H1 (cell line): ENCODE results near the gene RBM18. TPM values are rescaled to one million over a fixed set of nuclear protein-coding genes. Genes with fewer than 3 reads are reported as not detected.

Source experiments
- CTCF ChIA-PET: fragments of 300-600 bp; sonication (Branson Sonifier 250); formaldehyde crosslinking; loops from one replicate; lab custom pipeline; 2021; ENCODE audit not compliant: partially characterized antibody; lab: Charles Lee
- POLR2A ChIA-PET: fragments of 300-600 bp; sonication (Branson Sonifier 250); formaldehyde crosslinking; loops from one replicate; lab custom pipeline; 2021; ENCODE audit warnings: inconsistent platforms; ENCODE audit not compliant: partially characterized antibody; lab: Charles Lee
- DNase-seq, 2 experiments: peaks; one replicate each; pipeline versions ENCODE4 v3.0.0 to v3.0.0-alpha.2; 2010 to 2022; ENCODE audit warnings: low spot score in 2 of 2, low read depth in 1 of 2, mixed read lengths in 1 of 2
- FAIRE-seq: peaks from 2 replicates; lab custom pipeline; 2011; peaks lifted over from hg19 to GRCh38; lab: Jason Lieb, UNC
- H2AFZ ChIP-seq: 2 replicates; pipeline ENCODE4 v1.8.1; 2012; ENCODE audit warnings: low read length, inconsistent platforms
- H2AK5ac ChIP-seq: 2 replicates; pipeline ENCODE4 v1.6.1; 2013; ENCODE audit warnings: low read depth, low read length
- H2BK120ac ChIP-seq: replicated peaks from 2 replicates; pipeline ENCODE3; 2013; ENCODE audit warnings: low read depth, low read length, inconsistent platforms
- H2BK12ac ChIP-seq: 2 replicates; pipeline ENCODE4 v1.6.1; 2013; ENCODE audit warnings: low read depth, low read length
- H2BK15ac ChIP-seq: 2 replicates; pipeline ENCODE4 v1.6.1; 2013; ENCODE audit warnings: low read length
- H2BK20ac ChIP-seq: 2 replicates; pipeline ENCODE4 v1.6.1; 2013; ENCODE audit warnings: low read length
- H2BK5ac ChIP-seq: 2 replicates; pipeline ENCODE4 v1.6.1; 2013; ENCODE audit warnings: low read depth, low read length
- H3K14ac ChIP-seq: 2 replicates; pipeline ENCODE4 v1.6.1; 2013; ENCODE audit warnings: inconsistent platforms; ENCODE audit not compliant: insufficient read length
- H3K18ac ChIP-seq: 2 replicates; pipeline ENCODE4 v1.6.1; 2013; ENCODE audit warnings: low read length; ENCODE audit errors: extremely low read depth
- H3K23ac ChIP-seq: 2 replicates; pipeline ENCODE4 v1.6.1; 2013; ENCODE audit warnings: inconsistent platforms; ENCODE audit not compliant: insufficient read length
- H3K23me2 ChIP-seq: 2 replicates; pipeline ENCODE4 v1.6.1; 2013; ENCODE audit warnings: low read depth, low read length
- H3K27ac ChIP-seq: 2 replicates; pipeline ENCODE4 v1.6.1; 2011; ENCODE audit warnings: low read depth, low read length, inconsistent platforms
- H3K27me3 ChIP-seq, 4 experiments: replicated peaks in 1 of 4; 1 replicate in 1 of 4; 2 replicates in 3 of 4; pipeline versions ENCODE4 v1.6.1 to v1.8.1; 2011 to 2013; ENCODE audit warnings: low read length in 3 of 4, mild to moderate bottlenecking in 3 of 4, inconsistent platforms in 2 of 4, mixed read lengths in 2 of 4, moderate library complexity in 1 of 4; ENCODE audit not compliant: control insufficient read depth in 3 of 4, insufficient read depth in 3 of 4; ENCODE audit errors: extremely low read depth in 1 of 4
- H3K36me3 ChIP-seq, 4 experiments: 2 replicates each; pipeline versions ENCODE4 v1.6.1 to v1.8.1; 2011 to 2013; ENCODE audit warnings: mild to moderate bottlenecking in 4 of 4, low read length in 3 of 4, moderate library complexity in 2 of 4, control low read depth in 1 of 4, inconsistent platforms in 1 of 4; ENCODE audit not compliant: insufficient read depth in 4 of 4, control insufficient read depth in 2 of 4
- H3K4ac ChIP-seq: replicated peaks from 2 replicates; pipeline ENCODE3; 2013; ENCODE audit warnings: low read length, low read depth, mixed read lengths, inconsistent platforms; ENCODE audit not compliant: insufficient read length
- H3K4me1 ChIP-seq, 4 experiments: replicated peaks in 1 of 4; 1 replicate in 1 of 4; 2 replicates in 3 of 4; pipeline versions ENCODE4 v1.6.1 to v1.8.1; 2011 to 2013; ENCODE audit warnings: low read length in 3 of 4, inconsistent platforms in 2 of 4, mixed read lengths in 1 of 4; ENCODE audit not compliant: insufficient read depth in 4 of 4, control insufficient read depth in 3 of 4
- H3K4me2 ChIP-seq, 2 experiments: 2 replicates each; pipeline versions ENCODE4 v1.6.1 to v1.8.1; 2011 to 2013; ENCODE audit warnings: low read depth in 2 of 2, low read length in 2 of 2, control low read depth in 1 of 2, inconsistent platforms in 1 of 2, mild to moderate bottlenecking in 1 of 2; ENCODE audit not compliant: insufficient read depth in 1 of 2
- H3K4me3 ChIP-seq, 4 experiments: fragments of 200-600, 300-600 bp in 1 of 4; sonication (generic), shearing (Covaris generic), sonication (Bioruptor Twin) in 1 of 4; 2 replicates each; pipeline versions ENCODE4 v1.5.1 to v1.8.1; 2011 to 2016; ENCODE audit warnings: low read length in 4 of 4, low read depth in 3 of 4, control low read depth in 2 of 4, inconsistent platforms in 2 of 4, mild to moderate bottlenecking in 2 of 4, mixed read lengths in 1 of 4, moderate library complexity in 1 of 4; ENCODE audit not compliant: insufficient read depth in 2 of 4; ENCODE audit errors: extremely low read depth in 1 of 4
- H3K56ac ChIP-seq: replicated peaks from 2 replicates; pipeline ENCODE3; 2013; ENCODE audit warnings: low read depth, mild to moderate bottlenecking, mixed read lengths, low read length, inconsistent platforms; ENCODE audit not compliant: insufficient read length
- H3K79me1 ChIP-seq: 2 replicates; pipeline ENCODE4 v1.6.1; 2013; ENCODE audit warnings: low read depth, low read length, control low read depth
- H3K79me2 ChIP-seq, 2 experiments: 2 replicates each; pipeline versions ENCODE4 v1.6.1 to v1.8.1; 2012 to 2013; ENCODE audit warnings: low read length in 2 of 2, mild to moderate bottlenecking in 2 of 2, inconsistent platforms in 1 of 2; ENCODE audit not compliant: insufficient read depth in 2 of 2, control insufficient read depth in 1 of 2
- H3K9ac ChIP-seq, 4 experiments: replicated peaks in 1 of 4; 1 replicate in 1 of 4; 2 replicates in 3 of 4; pipeline versions ENCODE4 v1.6.1 to v1.8.1; 2011 to 2013; ENCODE audit warnings: low read depth in 3 of 4, low read length in 3 of 4, control low read depth in 2 of 4, mild to moderate bottlenecking in 2 of 4, moderate library complexity in 2 of 4, inconsistent platforms in 1 of 4; ENCODE audit errors: extremely low read depth in 1 of 4
- H3K9me3 ChIP-seq, 2 experiments: 2 replicates each; pipeline versions ENCODE4 v1.6.1 to v1.8.1; 2012 to 2013; ENCODE audit warnings: mild to moderate bottlenecking in 2 of 2, moderate library complexity in 2 of 2, control low read depth in 1 of 2, inconsistent platforms in 1 of 2, low read depth in 1 of 2, low read length in 1 of 2, mixed read lengths in 1 of 2; ENCODE audit not compliant: insufficient read depth in 2 of 2
- H4K20me1 ChIP-seq, 2 experiments: replicated peaks in 1 of 2; 2 replicates each; pipeline versions ENCODE3 to v1.8.1; 2011 to 2013; ENCODE audit warnings: inconsistent platforms in 2 of 2, low read length in 2 of 2, mild to moderate bottlenecking in 1 of 2; ENCODE audit not compliant: insufficient read depth in 2 of 2, control insufficient read depth in 1 of 2
- H4K5ac ChIP-seq: 2 replicates; pipeline ENCODE4 v1.6.1; 2013; ENCODE audit warnings: low read length, low read depth, mixed read lengths, inconsistent platforms; ENCODE audit not compliant: insufficient read length
- H4K8ac ChIP-seq: 2 replicates; pipeline ENCODE4 v1.8.0; 2013; ENCODE audit warnings: mild to moderate bottlenecking, moderate library complexity, low read length, inconsistent platforms; ENCODE audit not compliant: insufficient read depth; ENCODE audit errors: extremely low read depth
- H4K91ac ChIP-seq: replicated peaks from 2 replicates; pipeline ENCODE3; 2013; ENCODE audit warnings: low read length, mixed read lengths, inconsistent platforms; ENCODE audit not compliant: insufficient read length
- CBX5 ChIP-seq: fragments of 300-800, 300-1000 bp; sonication (generic); IDR thresholded peaks from 2 replicates; pipeline ENCODE4 v1.7.1; 2016; ENCODE audit warnings: antibody characterized with exemption, low read length, low read depth
- EP300 ChIP-seq, 2 experiments: IDR thresholded peaks; 1 replicate in 1 of 2; 2 replicates in 1 of 2; pipeline ENCODE4 v1.6.1; 2011 to 2012; ENCODE audit warnings: low read depth in 2 of 2, low read length in 2 of 2, mild to moderate bottlenecking in 2 of 2, borderline replicate concordance in 1 of 2, inconsistent platforms in 1 of 2, moderate library complexity in 1 of 2
- GTF2F1 ChIP-seq: IDR thresholded peaks from 2 replicates; pipeline ENCODE4 v1.6.1; 2012; ENCODE audit warnings: low read depth, low read length, improper control_type of control experiment, borderline replicate concordance
- HDAC6 ChIP-seq: IDR thresholded peaks from one replicate; pipeline ENCODE4 v1.7.1; 2012; ENCODE audit warnings: low read depth, mild to moderate bottlenecking, inconsistent platforms, low read length, moderate library complexity
- KDM5A ChIP-seq: fragments of 200-600 bp; IDR thresholded peaks from 2 replicates; pipeline ENCODE4 v1.7.1; 2012; ENCODE audit warnings: mild to moderate bottlenecking, low read length, inconsistent platforms, mixed read lengths
- NANOG ChIP-seq: IDR thresholded peaks from 2 replicates; pipeline ENCODE4 v1.6.1; 2011; ENCODE audit warnings: low read length, low read depth, mild to moderate bottlenecking, inconsistent platforms; ENCODE audit not compliant: insufficient read depth, poor library complexity, severe bottlenecking
- RBBP5 ChIP-seq: IDR thresholded peaks from 2 replicates; pipeline ENCODE4 v1.7.1; 2012; ENCODE audit warnings: low read depth, mild to moderate bottlenecking, inconsistent platforms, low read length, moderate library complexity, borderline replicate concordance
- SP1 ChIP-seq: IDR thresholded peaks from 2 replicates; pipeline ENCODE4 v1.6.1; 2011; ENCODE audit warnings: low read depth, low read length
- SP4 ChIP-seq: IDR thresholded peaks from 2 replicates; pipeline ENCODE4 v1.6.1; 2012; ENCODE audit warnings: low read length, inconsistent platforms
- SRF ChIP-seq: IDR thresholded peaks from 2 replicates; pipeline ENCODE4 v1.6.1; 2011; ENCODE audit warnings: mild to moderate bottlenecking, low read depth, low read length, moderate library complexity
- TAF1 ChIP-seq: IDR thresholded peaks from 2 replicates; pipeline ENCODE4 v1.6.1; 2011; ENCODE audit warnings: mild to moderate bottlenecking, low read depth, low read length
- ZNF274 ChIP-seq: IDR thresholded peaks from 2 replicates; pipeline ENCODE4 v1.7.0; 2012; ENCODE audit warnings: low read length, borderline replicate concordance; ENCODE audit errors: extremely low read depth
- WGBS, 2 experiments: shearing (Covaris generic) in 1 of 2; methylation state at CpG; one replicate each; pipeline versions ENCODE4 v1.1.6 to v1.1.7; 2013 to 2015; ENCODE audit warnings: low lambda C conversion rate in 2 of 2, mixed read lengths in 2 of 2, inconsistent platforms in 1 of 2, low coverage in 1 of 2, missing lambda C conversion rate in 1 of 2; ENCODE audit not compliant: insufficient replicate concordance in 2 of 2, insufficient coverage in 1 of 2, insufficient read length in 1 of 2; ENCODE audit errors: extremely low coverage in 1 of 2, missing lambda C conversion rate in 1 of 2; 5-methylcytosine and 5-hydroxymethylcytosine counted together
- polyA plus RNA-seq, 7 experiments: library from polyadenylated mRNA; depleted of rRNA in 3 of 7; stranded (reverse) in 5 of 7; unstranded in 2 of 7; fragments of >200 nt in 5 of 7; fragments of 200-250 nt in 2 of 7; gene quantifications; 1 replicate in 5 of 7; 2 replicates in 1 of 7; 4 replicates in 1 of 7; pipeline versions ENCODE4 v1.2.1 to v1.2.3, GENCODE V29; 2011 to 2013; ENCODE audit warnings: missing spikeins in 2 of 7, mixed read lengths in 2 of 7
- total RNA-seq: library from RNA; stranded (reverse); fragmentation: NEBNext Ultra II Directional; extraction: Animal tissue kit (Norgen Biotek cat#: 25700); gene quantifications from 2 replicates; pipeline ENCODE4 v1.2.1, GENCODE V29; 2021
- TF ChIP-seq, protein P1 (sequence below): IDR thresholded peaks from 2 replicates; pipeline ENCODE4 v1.6.1; 2011; ENCODE audit warnings: low read length, improper control_type of control experiment

RBM18 gene
- total and polyA plus RNA-seq, 2 of the 8 experiments (the other 6 are each of a cell fraction or from before 2014, with no cell fraction given) = 5.9 to 14.3 TPM

DNA sequence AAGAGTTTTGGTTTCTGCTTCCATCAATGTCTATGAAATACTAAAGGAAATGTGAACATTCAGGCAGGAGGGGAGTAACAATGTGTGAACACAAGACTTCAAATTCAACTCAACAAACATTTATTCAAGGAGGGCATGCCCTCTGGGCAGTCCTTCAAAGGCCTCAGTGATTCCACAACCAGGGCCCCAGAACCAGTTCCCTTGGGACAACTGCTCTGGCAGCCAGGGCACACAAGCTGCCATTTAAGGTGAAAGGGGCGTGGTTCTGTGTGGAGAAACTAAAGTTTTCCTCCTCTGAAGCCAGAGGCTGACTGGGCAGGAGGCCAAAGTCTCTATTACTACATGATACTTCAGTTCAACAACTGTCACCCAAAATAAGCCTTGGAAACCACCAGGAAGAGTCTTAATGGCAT lies 3.2 kb downstream of the RBM18 start:
- Histone ChIP-seq H3K27me3 (no peaks in the 10 kb centered on the region), H3K18ac (no peak overlapping the region), H2BK120ac (no peak overlapping the region), H3K14ac (no peak overlapping the region), H2BK15ac (no peak overlapping the region), H3K4me2 (no peak overlapping the region), H3K79me1 (peaks cover 4% of the 10 kb centered on the region; the same call in 1 of the 2 replicates), H3K4me1 (peaks cover 0 to 6% (median 2%) of the 10 kb centered on the region in 4 experiments; a peak in 4 of 7 replicates), H3K23ac (no peak overlapping the region), H3K23me2 (peaks cover 4% of the 10 kb centered on the region; the same call in 1 of the 2 replicates), H3K9me3 (no peaks in the 10 kb centered on the region), H2BK5ac (no peak overlapping the region), H2AK5ac (no peak overlapping the region), H3K36me3 (peaks cover 3 to 15% (median 8%) of the 10 kb centered on the region in 4 experiments; a peak in 7 of 8 replicates), H3K56ac (no peak overlapping the region), H4K20me1 (no peaks in the 10 kb centered on the region), H3K79me2 (peaks cover 0 to 31% of the 10 kb centered on the region in 2 experiments; a peak in 3 of 4 replicates), H3K27ac (no peak overlapping the region), H4K5ac (no peak overlapping the region), H3K4me3 (no peak overlapping the region), H4K8ac (no peak overlapping the region), H2BK20ac (no peak overlapping the region), H3K9ac (no peak overlapping the region), H4K91ac (no peak overlapping the region), H3K4ac (no peak overlapping the region), H2AFZ (no peak overlapping the region), H2BK12ac (no peak overlapping the region)
- FAIRE-seq = no peak
- WGBS, 2 experiments = 80% methylated on average over 1 of the region's 1 CpG; no CpG with 5 or more reads in 1 of the 2 experiments
- no peak for DNase-seq
- CTCF ChIA-PET = interaction anchor here (0.7 to 10.6 kb wide), 2 partner anchors 88 to 136 kb away, joined by 3 to 72 read pairs; no protein-coding TSS in a partner anchor
- POLR2A ChIA-PET = interaction anchor here (0.9 to 1.1 kb wide), 2 partner anchors 68 to 77 kb away, joined by 3 to 4 read pairs; no protein-coding TSS in a partner anchor
- TF ChIP-seq EP300 (IDR thresholded peaks at IDR 0.05; ENCODE audit: borderline replicate concordance in 1 of 2, low read depth in 2 of 2, low read length in 2 of 2) (no peak), KDM5A (no peak), NANOG (no peak), TAF1 (no peak), ZNF274 (no peak), SP1 (no peak), RBBP5 (no peak), CBX5 (no peak), SP4 (no peak), SRF (no peak), HDAC6 (no peak), GTF2F1 (no peak)
- TF ChIP-seq, protein P1, sequence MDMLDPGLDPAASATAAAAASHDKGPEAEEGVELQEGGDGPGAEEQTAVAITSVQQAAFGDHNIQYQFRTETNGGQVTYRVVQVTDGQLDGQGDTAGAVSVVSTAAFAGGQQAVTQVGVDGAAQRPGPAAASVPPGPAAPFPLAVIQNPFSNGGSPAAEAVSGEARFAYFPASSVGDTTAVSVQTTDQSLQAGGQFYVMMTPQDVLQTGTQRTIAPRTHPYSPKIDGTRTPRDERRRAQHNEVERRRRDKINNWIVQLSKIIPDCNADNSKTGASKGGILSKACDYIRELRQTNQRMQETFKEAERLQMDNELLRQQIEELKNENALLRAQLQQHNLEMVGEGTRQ = no peak
